T-helper 9 cell (primary cell): ENCODE data around the gene IGLON5.
A peak's percentile ranks its signal among the peaks of the same experiment; 100 is the strongest.

Experiments used
- DNase-seq: peaks from one replicate; pipeline ENCODE4 v3.0.0-alpha.2; 2020

IGLON5 gene

DNA sequence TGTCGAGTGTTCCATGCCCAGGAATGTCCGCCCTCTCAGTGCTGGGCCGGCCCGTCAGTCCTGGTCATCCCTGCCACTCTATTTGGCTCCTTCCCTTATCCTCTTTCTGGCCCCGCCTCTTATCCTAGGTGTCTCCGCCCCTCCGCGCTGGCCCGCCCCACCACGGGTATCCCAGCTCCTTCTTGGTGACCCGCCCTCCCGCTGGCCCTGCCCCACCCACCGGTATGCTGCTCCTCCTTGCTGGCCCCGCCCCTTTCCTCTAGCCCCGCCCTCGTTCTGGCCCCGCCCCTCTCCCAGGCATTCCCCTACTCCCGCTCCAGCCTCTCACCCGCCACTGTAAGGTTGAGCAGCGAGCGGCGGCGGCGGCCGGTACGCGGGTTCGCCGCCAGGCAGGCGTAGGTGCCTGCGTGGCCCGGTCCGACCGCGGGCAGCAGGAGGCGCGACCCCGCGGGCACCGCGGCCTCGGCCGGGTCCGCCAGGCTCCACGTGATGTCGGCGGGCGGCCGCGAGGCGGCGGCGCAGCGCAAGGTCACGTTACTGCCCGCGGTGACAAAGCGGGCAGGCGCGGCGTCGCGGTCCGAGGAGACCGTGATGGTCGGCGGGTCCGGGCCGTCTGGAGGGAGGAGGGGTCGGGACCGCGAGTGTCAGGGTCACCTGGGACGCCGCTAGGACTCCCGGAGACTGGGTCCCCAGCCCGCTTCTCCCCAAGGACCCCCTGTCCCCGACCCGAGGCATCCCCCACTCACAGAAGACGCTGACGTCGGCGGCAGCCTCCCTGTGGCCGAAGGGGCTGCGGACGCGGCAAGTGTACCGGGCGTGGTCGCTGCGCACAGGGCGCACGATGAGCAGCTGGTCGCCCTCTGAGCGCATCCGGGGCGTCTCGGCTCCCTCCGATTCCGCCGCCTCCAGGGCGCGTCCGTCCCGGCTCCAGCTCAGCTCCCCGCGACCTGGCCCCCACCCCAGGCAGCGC lies 28.5 kb downstream of the IGLON5 start:
- peak; percentile 90 for DNase-seq

DNA sequence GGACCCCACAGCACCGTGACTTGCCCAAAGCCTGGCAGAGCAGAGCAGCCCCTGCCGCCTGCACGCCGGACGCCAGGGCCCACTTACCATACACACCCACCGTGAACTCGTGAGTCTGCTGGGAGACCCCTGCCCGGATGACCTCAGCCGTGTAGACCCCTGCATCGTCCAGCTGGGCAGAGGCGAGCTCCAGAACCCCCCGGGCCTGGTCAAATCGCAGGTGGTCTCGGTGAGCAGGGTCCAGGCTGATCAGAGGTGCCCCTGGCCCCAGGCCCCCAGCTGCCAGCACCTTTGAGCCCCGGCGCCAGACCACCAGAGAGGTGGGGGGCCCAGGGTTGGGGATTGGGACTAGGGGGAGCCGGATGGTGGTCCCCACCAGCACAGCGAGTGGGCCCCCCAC lies 29.6 kb downstream of the IGLON5 start:
- no peak for DNase-seq

DNA sequence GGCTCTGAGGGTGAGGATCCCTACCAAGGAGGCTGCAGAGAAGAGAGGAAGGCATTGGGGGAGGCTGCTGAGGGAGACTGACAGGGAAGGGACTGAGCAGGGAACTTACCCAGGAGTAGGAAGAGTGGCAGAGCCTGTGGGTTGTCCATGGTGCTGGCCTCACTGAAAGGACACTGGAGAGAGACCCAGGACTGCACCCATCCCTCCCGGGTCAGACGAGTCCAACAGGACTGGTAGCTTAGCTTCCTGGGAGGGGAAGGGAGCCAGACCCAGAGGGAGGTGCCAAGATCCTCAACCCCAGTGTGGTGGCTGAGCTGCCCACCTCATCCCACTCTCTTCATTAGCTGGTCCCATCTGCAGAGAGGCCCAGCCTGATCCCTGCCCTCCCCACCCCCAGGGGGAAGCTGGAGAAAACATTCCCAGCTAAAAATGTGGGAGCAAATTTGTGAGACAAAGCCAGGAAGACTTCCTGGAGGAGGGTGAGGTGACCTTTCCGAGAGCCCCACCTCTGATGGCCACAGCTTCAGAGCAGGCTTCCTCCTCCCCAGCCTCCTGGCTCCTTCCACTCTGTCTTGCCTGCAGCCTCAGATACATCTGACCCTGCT lies 30.6 kb downstream of the IGLON5 start, which contains the start of gene VSIG10L:
Gene VSIG10L, minus strand, starts transcription at position 164 of the 605 bp plus-strand sequence. Its CDS starts 15 bp downstream, at position 149.
- no peak for DNase-seq

DNA sequence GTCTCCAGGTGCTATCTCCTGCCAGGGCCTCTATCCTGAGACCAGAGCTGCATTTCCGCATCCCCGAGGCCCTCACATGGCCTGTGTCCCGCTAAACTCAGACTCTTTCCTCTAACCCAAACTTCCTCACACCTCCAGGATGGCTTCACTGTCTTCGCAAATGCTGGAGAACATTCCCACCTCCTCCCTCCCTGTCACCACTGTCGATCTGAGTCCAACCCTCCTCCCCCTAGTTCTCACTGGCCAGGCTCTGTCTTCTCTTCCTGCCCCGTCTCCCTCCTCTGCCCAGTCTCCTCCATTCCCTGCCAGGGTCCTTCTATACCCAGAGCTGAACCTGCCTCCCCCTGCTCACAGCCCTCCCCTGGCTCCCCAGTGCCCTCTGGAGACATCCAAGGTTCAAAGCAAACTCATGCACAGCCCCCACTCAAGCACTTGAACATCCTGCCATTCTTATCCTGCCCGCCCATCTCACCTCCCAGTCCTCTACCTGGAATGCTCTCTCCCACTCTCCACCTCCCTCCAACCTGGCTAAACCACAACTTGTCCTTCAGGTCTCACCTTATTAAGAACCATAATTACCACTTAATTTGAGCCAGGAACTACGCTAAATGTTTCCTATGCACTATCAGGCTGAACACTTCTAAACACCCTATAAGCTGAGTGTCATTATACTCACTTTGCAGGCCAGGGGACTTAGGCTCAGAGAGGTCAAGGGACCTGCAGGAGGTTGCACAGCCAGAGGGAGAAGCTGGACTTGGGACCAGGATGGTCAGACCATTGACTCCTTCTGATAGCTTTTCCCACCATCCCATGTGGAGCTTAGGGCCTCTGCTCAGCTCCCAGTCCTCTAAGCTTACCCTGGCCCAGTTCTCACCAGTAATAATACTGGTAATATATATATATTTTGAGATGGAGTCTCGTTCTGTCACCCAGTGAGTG lies 31.5 kb downstream of the IGLON5 start:
- no peak for DNase-seq

DNA sequence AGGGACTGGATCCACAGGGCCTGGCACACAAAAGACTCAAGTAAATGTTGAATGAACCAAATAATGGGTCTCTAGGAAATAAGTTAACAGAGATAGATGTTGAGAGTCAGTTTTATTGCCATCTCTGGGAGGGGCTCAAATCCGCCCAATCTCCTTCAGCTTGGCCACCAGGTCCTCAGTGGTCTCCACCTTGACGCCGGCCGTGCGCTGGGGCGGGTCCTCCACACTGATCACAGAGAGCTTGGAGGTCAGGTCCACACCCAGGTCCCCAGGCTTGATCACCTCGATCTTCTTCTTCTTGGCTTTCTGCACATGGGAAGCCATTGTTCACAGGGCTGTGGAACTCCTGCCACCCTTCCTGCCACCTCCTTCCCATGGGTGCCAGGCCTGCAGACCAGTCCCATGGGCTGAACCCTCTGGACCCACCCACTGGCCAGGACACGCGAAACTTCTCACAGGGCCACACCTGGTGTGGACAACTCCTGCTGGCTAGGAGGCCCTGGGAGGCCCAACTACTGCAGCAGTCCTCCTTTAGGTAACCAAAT lies 33.7 kb downstream of the IGLON5 start:
- DNase-seq: no peak

DNA sequence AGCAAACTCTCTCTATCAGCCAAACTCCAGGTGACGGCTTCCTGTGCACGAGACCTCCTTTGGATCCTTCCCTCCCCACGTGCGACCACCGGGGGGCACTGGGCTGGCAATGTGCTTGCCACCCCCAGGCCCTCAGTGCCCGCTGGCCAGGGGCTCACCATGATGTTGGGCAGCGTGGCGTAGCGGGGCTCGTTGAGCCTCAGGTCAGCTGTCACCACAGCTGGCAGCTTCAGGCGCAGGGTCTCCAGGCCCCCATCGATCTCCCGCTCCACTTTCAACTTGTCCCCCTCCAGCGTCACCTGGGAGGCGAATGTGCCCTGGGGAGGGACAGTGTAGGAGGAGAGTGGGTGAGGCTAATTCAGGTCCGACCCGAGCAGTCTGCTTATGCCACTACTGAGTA lies 35.3 kb downstream of the IGLON5 start:
- DNase-seq: no peak

DNA sequence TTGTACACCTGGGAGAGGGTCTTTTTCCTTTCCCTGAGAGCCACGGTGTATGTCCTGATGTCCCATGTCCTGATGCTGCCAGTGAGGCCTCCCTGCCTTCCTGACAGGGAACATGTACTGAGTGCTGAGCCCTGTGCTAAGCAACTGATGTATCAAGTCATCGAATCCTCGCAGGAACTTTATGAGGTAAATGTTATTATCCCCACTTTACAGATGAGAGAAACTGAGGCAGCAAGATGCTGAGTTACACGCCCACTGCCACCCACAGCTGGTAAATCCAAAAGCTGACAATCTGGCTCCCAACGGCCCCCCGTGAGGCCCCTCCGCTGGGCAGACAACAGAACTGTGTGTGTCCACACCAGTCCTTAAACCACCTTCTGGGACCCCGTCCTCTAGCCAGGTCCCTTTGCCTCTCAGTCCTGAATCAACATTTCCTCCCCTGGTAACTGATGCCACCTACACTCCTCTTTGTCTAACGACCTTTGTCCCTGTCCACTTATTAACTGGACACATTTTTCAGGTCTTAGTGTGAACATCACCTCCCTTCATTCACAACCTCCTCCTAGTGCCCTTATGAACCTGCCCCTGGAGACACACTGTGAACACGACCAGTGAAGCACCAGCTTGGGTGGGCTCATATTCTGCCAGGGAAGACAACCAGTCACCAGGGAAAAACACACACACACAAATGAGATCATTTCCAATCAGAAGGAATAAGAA lies 35.9 kb downstream of the IGLON5 start:
- DNase-seq: no peak

DNA sequence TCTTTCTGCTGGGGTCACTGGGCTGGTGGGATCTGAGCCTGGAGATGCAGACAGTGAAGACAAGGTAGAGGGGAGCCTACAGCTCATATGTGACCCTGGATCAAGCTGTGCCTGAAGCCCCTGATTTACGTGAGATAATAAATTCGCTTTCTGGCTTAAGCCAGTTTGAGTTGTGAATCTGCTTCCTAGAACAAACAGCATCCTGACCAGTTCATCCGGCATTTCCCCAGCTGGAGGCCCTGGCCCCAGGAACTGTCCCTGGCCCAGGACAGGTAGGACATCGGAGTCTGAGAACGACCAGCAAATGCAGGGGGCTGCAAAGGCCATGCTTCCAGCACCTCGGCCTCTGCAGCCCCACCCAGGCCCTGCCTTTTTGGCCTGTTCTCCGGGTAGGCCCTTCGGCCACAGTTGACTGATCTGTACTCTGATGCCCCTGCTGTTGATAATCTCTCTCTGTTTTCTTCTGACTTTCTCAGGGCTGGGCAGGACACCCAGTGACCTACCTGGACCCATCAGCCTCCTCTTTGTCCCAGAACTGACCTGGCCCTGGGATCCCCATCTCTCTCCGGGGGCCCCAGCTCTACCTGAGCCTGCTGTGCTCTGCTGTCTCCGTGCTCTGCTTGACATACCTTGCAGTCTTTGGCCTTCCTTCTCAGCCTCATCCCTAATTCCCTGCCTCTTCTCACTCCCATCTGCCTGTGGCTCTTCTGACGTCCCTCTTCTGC lies 40.0 kb downstream of the IGLON5 start:
- DNase-seq: no peak

DNA sequence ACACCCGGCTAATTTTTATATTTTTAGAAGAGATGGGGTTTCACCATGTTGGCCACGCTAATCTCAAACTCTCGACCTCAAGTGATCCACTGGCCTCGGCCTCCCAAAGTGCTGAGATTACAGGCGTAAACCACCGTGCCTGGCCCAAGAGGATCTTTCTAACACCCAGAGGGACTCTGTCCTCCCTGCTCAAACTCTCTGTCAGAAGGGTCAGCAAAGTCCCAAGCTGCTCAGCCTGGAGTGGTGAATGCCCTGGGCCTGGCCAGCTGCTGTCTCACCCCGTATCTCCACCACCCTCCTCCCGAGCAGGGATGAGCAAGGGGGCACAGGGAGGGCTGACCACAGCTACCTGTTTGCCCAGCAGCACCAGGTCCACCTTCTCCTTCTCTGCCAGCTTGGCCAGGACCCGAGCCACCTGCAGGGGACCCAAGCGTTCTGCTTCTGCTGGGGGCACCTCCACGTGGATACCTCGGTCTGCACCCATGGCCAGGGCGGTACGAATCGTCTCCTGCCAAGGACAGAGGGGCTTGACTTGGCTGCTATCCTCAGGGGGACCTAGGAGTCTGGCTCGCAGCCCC lies 41.4 kb downstream of the IGLON5 start:
- no peak for DNase-seq

DNA sequence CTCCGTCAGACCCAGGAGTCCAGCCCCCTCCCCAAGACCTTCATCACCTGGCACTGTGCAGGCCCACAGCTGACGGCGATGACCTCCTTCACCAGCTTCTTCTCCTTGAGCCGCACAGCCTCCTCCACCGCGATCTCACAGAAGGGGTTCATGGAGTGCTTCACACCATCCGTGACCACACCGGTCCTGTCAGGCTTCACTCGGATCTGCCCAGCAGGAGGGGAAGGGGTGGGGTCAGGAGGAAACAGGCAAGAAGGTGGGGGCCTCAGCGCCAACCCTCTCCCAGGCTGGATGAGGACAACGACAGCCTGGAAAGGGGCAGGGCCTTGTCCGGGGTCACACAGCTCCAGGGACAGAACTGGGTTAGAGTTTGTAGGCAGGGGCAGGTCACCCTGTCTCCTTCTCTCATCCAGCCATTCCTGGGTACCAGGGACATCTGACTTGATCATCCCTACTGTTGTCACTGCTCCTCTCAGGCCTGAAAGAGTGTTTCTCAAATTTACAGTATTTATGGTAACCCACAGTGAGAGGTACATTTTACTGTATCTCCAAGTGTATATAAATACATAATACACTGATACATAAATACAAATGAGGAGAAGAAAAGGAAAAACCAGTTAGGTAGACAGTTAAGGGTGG lies 42.8 kb downstream of the IGLON5 start:
- DNase-seq: no peak

DNA sequence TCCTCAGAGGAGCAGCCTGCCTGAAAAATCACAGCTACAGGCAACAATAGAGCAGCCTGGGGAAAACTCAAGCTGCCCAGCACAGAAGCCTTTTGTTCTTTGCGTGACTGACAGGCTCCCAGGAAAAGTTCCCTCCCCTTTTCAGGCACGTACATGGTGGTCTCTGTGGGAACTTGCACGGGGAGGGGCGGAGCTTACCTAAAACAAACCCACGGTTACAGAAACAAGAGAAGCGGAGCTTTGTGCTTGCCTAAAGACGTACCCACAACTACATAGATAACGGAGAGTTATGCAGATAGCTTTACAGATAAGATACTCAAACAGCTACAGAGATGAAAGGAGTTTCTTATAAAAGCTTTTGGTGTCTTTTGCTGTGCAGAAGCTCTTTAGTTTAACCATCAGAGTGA lies 43.3 kb downstream of the IGLON5 start:
- DNase-seq: no peak

DNA sequence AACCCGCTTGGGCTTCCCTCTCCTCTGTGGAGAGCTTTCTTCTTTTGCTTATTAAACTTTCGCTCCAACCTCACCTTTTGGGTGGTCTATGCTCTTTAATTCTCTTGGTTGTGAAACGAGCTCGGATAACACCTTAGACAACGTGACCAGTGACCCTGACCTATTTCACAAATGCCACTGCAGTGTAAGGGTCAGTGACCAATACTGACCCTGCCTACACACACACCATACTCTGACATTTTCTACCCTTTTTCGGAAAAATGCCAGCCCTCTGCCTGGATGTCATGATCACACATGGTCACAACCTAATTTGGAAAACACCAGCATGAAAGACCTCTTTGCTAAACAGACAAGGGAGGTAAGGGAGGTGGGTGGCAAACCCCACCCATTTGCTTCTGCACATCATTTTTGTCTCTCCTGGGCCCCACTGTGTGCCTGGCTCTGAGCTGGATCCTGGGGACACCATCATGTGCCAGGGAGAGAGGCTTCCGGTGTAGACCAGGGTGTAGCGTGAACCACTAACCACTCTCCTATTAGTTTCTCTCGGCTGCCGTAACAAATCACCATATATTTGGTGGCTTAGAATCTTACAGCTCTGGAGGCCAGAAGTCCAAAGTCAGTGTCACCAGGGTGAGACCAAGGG lies 44.8 kb downstream of the IGLON5 start:
- no peak for DNase-seq

DNA sequence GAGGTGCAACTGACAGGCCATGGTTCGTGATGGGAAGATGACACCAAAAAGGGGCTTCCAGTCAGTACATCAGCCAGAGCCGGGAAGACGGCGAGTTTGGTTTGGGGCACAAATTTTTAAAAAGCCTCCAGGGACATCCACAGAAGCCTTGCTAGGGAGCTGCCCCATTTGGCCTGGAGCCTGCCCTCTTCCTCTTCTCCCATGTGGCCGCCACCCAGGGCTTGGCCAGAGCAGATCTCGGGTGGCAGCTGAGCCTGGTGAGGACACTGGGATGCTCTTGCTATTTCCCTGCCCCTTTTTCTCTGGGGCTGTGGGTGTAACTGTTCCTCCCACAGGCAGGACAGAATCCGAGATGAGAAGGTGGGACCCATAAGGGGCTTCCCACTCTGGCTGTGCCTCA lies 46.5 kb downstream of the IGLON5 start:
- DNase-seq: no peak

DNA sequence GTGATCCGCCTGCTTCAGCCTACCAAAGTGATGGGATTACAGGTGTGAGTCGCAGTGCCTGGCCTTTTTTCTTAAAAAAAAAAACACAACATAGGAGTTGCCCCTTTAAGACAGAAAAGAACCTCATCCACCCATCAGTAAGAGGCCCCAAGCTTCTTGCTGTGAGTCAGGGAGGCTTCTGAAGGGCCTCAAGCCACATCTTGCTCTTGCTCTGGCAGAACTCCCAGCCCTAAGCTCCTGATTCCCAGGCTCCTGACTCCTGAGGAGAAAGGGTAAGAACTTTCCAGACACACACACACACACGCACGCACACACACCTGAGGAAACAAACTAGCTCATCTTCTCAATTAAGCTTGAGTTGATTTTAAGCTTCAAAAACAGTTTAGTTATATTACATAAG lies 47.9 kb downstream of the IGLON5 start:
- no peak for DNase-seq

DNA sequence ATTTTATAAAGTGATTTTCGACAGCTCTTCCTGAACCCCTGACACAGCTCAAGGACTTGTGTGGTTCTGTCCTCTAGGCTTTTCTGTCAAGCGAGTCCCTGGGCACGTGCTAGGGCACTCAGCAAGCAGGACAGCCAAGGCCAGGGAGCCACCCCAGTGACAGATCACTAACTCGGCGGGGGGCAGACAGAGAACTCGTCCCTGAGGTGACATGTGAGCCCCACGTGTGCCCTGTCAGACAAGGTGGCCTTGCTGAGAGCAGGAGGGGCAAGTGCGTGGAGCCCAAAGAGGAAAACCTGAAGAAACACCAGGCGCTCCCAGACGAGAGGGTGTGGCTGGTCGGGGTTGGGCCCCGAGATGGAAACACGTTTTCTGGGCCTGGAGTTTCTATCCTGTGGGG lies 49.8 kb downstream of the IGLON5 start:
- no peak for DNase-seq

DNA sequence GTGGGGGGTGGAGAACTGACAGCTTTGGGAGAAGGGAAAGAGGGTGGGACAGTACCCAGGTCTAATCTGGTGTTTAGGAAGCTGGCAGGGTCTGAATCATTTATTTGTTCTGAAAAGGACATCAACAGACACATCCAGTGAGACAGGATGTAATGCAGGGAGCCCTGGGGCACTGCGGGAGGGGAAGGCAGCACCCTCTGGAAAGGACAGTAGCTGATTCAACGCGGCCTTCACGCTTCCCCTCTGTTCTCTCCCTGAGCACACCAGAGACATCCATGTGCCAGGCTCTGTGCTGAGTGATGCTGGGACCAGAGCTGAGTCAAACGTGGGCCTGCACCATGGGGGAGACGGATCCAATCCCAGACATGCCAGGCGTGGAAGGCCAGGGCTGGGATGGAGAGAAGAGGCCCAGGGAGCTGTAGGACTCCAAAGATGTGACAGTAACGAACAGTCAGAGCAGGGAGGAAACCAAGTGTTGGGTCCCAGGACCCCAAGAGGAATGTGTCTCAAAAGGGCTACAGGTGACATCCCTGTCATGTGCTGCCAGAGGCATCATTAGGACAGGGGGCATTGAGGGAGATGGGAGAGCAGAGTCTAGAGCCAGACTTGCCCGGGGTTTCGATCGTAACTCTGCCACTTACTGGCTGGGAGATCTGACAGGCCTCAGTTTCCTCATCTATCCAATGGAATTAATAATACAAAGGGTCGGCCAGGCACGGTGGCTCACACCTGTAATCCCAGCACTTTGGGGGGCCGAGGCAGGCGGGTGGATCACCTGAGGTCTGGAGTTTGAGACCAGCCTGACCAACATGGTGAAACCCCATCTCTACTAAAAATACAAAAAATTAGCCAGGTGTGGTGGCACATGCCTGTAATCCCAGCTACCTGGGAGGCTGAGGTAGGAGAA lies 53.0 kb downstream of the IGLON5 start:
- no peak for DNase-seq

DNA sequence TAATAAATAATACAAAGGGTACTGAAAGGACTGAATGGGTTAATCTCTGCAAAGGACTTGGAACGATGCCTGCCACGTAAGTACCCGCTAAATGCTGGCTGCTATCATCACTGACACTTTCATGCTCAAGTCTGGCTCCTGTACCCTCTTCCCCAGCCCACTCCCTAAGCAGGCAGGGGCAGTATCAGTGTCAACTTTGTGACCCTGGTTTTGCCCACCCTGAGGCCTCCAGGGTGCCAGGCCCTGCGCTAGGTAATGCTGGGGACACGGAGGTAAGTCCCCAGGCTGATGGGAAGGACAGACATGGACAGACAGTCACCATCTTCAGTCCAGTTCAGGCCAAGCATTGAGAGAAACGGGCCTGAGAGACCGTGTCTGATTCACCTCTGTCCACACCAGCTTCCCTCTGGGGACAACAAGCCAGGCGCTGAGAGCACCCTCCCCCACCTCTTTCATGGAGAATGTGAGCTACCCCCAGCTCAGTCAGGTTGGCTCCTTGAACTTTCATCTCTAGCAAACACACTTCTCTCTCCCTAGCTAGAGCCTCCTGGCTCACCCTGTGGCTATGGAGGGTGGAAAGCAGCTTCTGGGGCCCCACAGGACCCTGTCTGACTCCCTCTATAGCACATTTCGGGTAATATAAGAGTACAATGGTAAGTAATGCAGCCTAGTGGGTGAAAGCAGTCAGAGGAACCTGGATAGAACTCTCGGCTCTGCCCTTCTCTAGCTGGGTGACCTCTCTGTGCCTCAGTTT lies 53.9 kb downstream of the IGLON5 start:
- no peak for DNase-seq

DNA sequence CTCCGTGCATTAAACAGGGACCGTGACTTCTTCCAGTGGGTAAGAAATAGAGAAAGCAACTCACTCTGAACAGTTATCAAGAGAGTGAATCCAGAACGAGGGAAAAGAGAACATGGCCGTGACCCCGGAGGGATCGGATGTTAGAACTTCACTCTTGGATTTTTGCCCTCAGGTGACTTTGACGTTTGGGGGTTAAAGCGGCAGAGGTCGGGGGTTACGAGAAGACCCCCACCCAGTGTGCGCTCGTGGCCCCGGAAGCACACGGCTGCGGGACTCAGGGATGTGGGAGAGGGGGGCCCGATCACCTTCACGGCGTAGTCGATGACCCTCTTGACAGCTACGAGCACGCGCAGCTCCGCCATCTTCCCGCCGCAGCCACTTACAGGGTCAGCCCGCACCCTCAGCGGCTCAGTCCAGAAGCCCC lies 54.5 kb downstream of the IGLON5 start, which contains the start of gene ETFB:
Gene ETFB, minus strand, starts transcription at position 424 of the 424 bp plus-strand sequence. Its CDS starts 62 bp downstream, at position 362.
- no peak for DNase-seq
